ENCODE data around the gene RASAL2.

DNA sequence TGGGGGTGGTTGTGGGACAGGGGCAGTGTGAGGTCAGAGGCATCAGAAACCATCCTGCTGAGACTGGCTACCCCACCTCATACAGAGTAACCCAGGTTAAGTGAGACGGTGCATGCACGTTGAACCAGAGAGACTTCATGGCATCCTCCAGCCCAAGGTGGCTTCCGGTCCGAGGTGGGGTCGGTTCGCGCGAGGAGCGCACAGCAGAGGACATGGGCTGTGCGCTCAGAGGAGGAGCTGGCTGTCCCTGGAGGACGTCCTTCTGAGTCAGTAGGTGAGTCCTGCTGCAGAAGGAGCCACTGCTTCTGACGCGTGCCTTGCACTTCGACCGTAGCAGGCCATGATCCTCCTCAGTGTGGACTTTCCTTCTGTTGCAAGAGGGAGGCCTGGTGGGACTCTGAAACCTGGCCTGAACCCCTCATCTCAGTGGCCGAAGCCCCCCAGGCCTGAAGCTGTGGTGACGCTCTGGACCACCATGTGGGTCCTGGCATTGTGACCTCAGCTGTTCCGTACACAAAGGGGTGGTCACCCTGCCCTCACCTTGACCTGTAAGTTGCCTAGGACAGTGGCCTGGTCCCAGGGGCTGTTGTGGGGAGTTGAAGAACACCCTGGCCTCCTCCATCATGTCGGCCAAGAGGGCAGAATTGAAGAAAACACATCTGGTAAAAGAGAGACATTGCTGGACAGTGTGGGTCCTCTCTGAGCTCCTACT lies 418.8 kb downstream of the RASAL2 start, which contains the start of gene TEX35:
- TF ChIP-seq, protein P1, sequence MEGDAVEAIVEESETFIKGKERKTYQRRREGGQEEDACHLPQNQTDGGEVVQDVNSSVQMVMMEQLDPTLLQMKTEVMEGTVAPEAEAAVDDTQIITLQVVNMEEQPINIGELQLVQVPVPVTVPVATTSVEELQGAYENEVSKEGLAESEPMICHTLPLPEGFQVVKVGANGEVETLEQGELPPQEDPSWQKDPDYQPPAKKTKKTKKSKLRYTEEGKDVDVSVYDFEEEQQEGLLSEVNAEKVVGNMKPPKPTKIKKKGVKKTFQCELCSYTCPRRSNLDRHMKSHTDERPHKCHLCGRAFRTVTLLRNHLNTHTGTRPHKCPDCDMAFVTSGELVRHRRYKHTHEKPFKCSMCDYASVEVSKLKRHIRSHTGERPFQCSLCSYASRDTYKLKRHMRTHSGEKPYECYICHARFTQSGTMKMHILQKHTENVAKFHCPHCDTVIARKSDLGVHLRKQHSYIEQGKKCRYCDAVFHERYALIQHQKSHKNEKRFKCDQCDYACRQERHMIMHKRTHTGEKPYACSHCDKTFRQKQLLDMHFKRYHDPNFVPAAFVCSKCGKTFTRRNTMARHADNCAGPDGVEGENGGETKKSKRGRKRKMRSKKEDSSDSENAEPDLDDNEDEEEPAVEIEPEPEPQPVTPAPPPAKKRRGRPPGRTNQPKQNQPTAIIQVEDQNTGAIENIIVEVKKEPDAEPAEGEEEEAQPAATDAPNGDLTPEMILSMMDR (IDR thresholded peaks at IDR 0.05; ENCODE audit: insufficient read depth, low read length, poor library complexity, severe bottlenecking): no peak
- TF ChIP-seq EZH2phosphoT487 (conservative IDR thresholded peaks at IDR 0.05; ENCODE audit: low read length): no peak
